WTC11 (cell line): ENCODE data around the gene ZNF786.

Experiments
- ATF2 ChIP-seq: sonication (generic); formaldehyde crosslinking; IDR thresholded peaks from 2 replicates; pipeline ENCODE4 v1.8.1; 2022; ENCODE audit warnings: low read depth, missing genetic modification reagents, borderline replicate concordance
- CTCF ChIP-seq: fragments of 200-600 bp; IDR thresholded peaks from 2 replicates; pipeline ENCODE4 v1.8.0; 2022; ENCODE audit warnings: antibody characterized with exemption
- E2F4 ChIP-seq: sonication (generic); formaldehyde crosslinking; IDR thresholded peaks from 2 replicates; pipeline ENCODE4 v1.8.1; 2022; ENCODE audit warnings: low read depth, mild to moderate bottlenecking, moderate library complexity, missing genetic modification reagents, borderline replicate concordance
- SMAD4 ChIP-seq: sonication (generic); formaldehyde crosslinking; IDR thresholded peaks from 2 replicates; pipeline ENCODE4 v1.8.0; 2022; ENCODE audit warnings: mild to moderate bottlenecking, missing genetic modification reagents
- STAT6 ChIP-seq: sonication (generic); formaldehyde crosslinking; conservative IDR thresholded peaks from 2 replicates; pipeline ENCODE4 v1.8.1; 2023; ENCODE audit warnings: mild to moderate bottlenecking, low read depth, missing genetic modification reagents, moderate library complexity
- ZNF232 ChIP-seq: sonication (generic); formaldehyde crosslinking; IDR thresholded peaks from 2 replicates; pipeline ENCODE4 v1.8.0; 2022; ENCODE audit warnings: mild to moderate bottlenecking, missing genetic modification reagents

GRCh38 chr7:149090397-149091195 lies at the start of gene ZNF786:
- TF ChIP-seq CTCF = peak; percentile 75
- no peak for TF ChIP-seq SMAD4 (CRISPR knock-in tag)
- TF ChIP-seq E2F4 (CRISPR knock-in tag) = no peak; the same call in 1 of the 2 replicates
- no peak for TF ChIP-seq ATF2 (CRISPR knock-in tag)
- TF ChIP-seq STAT6 (CRISPR knock-in tag) = no peak
- no peak for TF ChIP-seq ZNF232
